Iris pigment epithelial cell (primary cell): Measurements from ENCODE around the gene VSTM2L.
"Not testable (repeated sequence)": the region's sequence is repeated elsewhere in the genome, so short reads cannot be mapped to it uniquely, and the experiment has no call there.

Source experiments
- DNase-seq: peaks from one replicate; pipeline ENCODE4 v3.0.0-alpha.2; 2011; ENCODE audit warnings: low read depth

Gene VSTM2L

DNA sequence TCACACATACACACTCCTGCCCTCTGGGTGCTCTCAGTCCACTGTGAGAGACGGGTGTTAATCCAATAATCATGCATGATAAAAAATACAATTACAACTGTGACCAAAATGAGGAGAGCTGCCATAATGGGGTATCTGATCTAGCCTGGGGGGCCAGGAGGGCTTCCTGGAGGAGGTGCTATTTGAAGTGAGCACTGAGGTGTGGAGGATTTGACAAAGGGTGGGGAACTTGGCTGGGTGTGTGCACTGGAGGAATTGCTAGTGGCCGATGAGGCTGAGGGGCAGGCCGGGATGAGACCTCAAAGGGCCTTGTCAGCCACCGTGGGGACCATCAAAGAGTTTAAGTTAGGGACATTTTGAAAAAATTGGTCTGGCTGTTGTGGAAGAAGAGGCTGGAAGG is 34.8 kb downstream of the VSTM2L start:
- no peak for DNase-seq

DNA sequence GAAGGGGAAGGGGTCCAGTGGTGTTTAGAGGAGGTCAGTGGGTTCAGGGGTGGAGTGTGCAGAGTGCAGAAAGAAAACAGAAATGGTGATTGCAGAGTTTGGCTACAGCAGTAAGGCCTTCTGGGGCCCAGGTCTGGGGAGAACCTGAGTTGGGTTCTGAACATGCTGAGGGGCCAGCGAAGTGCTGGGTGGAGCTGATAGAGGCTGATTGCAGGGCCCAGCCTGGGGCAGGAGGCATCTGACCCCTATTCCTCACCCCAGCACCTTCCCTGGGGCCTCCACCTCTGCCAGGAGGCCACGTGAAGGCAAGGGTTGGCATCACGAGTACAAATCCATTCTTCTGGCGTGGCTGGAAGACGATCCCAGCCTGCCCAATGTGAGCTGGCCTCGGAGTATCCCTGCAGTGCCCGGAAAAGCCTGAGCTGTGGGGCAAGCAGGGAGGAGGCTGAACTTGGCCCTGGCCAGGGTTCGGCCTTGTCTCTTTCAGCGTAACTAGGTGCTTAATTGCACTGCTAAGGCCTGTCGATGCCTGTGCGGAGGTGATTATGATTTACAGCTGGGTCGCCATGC is 35.3 kb downstream of the VSTM2L start:
- no peak for DNase-seq

DNA sequence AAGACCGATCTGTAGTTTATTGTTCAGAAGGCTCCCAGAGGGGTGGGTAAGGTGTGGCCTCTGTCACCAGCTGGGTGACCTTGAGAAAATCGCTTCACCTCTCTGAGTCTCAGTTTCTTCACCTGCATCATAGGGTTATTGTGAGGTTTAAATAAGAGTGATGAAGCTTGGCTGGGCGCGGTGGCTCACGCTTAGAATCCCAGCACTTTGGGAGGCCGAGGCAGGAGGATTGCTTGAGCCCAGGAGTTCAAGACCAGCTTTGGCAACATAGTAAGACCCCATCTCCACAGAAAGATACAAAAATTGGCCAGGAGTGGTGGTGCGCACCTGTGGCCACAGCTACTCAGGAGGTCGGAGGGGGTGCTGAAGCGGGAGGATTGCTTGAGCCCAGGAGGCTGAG is 36.0 kb downstream of the VSTM2L start:
- DNase-seq: no peak

DNA sequence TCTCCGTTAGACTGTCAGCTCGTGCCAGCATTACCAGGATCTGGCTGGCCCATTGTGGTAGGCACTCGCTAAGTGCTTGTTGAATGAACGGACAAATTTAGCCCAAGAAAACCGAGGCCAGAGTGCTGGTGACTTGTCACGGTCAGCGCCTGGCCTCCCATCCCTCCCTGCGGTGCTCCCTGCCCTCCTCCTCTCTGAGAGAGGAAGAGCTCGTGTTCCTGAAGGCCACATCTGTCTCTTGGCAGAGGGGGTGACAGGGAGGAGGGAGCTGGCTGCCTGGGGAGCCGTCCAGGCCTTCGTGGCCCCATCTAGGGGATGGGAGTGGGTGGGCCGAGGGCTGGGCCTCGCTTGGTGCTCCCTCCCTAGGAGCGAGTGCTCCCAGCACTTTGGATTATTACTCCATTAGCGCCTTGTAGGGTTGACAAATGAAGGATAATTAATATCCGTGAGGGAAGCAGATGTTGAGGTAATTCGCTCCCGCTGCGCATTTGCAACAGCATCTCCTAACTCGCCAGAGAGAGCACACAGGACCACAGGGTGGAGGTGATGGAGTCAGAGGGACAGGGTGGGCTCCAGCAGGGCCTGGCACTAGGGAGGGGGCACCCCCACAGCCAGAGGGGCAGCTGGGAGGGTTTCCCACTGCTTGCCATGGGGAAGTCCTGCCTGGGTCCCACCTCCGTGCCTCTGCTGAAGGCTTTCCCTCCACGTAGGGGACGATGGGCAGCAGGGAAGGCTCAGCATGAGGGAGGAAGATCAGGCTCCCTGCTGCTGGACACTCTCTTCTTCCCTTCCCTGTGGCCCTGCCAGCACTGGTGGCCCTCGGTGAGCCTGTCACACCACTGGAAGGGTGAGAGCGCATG is 37.0 kb downstream of the VSTM2L start:
- no peak for DNase-seq

DNA sequence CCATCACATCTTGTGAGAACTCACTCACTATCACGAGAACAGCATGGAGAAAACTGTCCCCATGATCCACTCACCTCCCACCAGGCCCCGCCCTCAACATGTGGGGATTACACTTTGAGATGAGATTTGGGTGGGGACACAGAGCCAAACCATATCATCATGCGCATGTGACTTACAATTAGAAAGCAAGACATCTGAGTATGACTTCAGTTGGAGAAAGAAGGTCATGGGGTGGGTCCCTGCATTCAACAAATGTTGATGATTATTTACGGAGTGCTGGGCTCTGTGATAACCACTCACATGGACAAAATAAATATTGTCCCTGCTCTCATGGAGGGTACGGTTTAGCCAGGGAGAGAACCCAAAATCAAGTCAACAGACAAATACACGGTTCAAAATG is 37.9 kb downstream of the VSTM2L start:
- DNase-seq: no peak

DNA sequence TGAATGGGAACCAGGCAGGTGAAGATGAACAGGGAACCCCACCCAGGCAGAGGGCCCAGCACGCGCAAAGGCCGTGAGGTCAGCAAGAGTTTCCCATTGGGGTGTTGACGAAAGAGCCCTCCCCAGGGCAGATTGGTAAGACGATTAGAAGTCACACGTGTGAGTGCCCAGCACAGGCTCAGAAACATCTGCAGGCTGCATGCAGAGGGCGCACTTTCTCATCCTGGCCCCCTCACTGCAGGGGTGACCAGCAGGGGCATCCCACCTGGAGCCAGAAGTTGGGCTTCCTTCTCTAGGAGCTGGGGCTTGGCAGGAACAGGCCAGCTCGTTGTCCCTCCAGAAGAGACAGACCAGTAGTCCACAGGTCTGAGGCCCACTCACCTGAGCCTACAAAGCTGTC is 38.4 kb downstream of the VSTM2L start:
- DNase-seq: no peak

DNA sequence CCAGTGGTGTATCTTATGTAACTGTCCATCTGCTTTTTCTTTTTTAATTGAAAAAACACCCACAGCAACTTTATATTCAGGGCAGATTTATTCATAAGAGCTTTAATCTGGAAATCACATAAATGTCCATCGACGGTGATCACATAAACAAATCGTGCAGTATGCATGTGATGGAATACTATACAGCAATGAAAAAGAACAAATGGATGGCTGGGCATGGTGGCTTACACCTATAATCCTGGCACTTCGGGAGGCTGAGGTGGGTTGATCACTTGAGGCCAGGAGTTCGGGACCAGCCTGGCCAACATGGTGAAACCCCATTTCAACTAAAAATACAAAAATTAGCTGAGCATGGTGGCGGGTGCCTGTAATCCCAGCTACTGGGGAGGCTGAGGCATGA is 39.1 kb downstream of the VSTM2L start:
- DNase-seq: no peak

DNA sequence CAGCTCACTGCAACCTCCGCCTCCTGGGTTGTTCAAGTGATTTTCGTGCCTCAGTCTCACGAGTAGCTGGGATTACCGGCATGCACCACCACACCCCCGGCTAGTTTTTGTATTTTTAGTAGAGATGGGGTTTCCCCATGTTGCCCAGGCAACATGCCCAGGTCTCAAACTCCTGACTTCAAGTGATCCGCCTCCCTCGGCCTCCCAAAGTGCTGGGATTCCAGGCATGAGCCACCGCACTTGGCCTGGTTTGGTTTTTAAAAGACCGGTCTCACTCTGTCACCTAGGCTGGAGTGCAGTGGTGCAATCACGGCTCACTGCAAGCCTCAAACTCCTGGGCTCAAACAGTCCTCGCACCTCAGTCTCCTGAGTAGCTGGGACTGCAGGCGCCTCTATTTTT is 40.1 kb downstream of the VSTM2L start:
- no peak for DNase-seq

DNA sequence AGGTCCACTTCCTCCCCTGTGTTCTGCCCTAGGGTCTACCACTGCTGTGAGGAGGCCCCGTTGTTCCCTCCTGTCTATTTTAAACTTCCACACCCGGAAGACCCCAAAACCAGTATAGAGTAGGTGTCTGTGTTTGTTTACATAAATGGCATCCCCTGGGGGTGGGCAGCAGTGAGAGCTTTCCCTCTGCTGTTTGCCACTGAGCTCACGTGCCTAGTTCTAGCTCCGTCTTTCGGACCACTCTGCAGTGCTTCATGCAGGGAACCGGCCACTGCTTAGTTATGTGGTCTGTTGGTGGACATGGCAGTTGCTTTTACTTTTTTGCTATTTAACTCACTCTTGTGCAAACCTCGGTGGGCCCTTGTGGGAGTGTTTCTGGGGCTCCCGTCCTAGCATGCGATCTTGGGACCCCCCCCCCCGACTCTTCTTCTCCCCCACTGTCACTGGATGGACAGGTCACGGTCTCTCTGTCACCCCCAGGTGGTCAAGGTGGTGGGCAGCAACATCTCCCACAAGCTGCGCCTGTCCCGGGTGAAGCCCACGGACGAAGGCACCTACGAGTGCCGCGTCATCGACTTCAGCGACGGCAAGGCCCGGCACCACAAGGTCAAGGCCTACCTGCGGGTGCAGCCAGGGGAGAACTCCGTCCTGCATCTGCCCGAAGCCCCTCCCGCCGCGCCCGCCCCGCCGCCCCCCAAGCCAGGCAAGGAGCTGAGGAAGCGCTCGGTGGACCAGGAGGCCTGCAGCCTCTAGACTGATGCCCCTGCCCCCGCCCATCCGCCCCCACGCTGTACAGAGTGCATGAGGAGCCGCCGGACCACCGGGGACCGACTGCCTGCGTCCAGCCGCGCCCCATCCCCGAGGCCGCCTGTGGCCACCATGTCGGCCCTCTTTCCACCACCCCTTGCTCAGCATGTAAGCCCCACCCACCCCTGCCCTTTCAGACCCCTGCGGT is 40.9 kb downstream of the VSTM2L start:
- DNase-seq: no peak

DNA sequence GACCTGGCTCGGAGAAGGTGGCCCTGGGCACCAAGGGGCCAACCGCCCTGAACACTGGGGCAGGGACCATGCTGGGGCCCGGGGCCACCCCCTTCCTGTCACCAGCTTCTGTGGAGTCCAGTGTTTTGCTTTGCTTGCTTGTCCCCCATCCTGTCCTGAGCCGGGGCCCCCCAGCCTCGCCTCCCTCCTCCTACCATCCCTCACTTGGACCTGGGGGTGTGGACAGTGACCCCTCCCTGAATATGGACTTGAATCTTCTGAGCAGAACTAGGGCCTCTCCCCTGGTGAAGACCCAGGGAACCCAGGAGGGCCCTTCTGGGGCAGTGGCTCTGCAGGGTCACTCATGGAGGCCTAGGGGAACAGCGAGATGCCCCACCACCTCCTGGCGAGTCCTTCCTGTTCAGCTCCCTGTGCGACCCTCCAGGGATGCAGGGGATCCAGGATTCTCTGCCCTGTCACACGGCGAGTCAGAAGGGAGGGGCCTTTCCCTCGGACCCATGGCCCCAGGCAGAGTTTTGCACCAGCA is 41.6 kb downstream of the VSTM2L start:
- no peak for DNase-seq

DNA sequence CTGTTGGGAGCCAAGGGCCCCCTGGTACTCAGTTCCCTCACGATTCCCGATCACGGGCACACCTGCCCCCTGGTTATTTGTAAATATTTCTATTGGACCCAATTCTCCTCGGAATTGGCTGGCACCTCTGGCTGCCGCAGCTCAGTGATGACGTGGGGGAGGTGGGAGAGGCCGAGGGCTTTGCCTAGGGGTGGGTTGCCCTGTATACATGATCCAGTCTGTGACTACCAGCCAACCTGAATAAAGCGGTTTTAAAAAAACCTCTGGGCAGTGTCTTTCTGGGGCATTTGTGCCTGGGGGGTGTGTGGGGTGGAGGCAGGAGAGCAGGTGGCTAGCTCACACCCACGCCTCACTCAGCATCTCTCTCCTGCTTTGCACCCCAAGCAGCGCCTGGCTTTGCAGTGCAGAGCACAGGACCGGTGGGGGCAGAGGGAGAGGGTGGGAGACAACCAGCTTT is 42.2 kb downstream of the VSTM2L start:
- DNase-seq: no peak

DNA sequence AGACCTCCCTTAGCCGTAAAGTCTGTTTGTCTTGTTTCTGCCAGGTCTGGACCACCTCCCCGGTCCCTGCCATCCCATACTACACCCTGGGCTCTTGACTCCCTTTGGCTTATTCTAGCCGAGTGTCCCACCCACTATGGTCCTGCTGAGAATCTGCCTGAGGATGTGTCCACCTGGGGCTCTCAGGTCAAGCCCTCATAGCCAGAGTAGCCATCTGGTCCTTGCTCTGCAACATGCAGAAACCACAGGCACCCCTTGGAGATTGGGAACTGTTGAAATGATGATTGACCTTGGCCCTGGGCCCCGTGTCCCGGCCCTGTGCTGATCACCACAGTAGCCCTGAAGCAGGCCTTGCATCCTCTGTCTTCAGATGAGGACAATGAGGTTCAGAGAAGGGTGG is 44.0 kb downstream of the VSTM2L start:
- no peak for DNase-seq

DNA sequence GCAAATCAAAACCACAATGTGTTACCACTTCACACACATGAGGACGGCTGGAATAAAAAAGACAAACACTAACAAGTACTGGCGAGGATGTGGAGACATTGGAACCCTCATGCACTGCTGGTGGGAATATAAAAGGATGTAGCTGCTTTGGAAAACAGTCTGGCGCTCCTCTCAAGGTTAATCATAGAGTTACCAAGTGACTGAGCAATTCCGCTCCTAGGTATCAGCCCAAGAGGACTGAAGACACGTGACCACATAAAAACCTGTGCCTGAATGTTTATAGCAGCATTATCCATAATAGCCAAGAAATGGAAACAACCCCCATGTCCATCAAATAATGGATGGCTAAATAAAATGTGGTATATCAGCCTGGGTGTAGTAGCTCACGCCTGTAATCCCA is 45.0 kb downstream of the VSTM2L start:
- DNase-seq: no peak

DNA sequence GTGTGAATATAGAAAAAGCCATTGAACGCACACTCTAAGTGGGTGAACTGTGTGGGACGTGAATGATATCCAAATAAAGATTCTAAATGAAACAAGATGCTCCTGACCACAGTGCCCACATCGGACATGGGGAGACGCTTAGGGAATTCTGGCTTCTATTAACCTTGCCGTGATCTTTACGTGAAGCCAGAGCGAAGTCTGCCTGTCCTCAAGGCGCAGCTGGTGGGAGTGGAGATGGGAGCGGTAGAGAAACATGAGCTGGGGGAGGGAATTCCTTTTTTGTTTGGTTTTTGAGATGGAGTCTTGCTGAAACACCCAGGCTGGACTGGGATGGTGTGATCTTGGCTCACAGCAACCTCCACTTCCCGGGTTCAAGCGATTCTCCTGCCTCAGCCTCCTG is 46.0 kb downstream of the VSTM2L start:
- no peak for DNase-seq

DNA sequence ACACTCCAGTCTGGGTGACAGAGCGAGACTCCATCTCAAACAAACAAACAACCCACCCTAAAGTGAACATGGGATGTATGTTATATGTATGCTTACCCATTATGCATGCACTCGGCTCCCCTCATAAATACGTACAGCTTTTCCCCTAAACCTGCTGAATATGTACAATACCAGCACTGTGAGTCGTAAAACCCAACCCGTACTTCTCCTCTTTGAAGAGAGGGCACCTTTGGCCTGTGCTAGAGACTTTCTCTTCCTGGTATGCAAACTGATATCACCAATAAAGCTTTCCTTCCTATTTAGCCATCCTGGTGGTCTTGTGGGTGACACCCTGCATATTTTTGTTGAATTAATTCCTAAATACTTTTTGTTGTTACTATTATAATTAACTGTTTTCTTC is 51.3 kb downstream of the VSTM2L start:
- no peak for DNase-seq

DNA sequence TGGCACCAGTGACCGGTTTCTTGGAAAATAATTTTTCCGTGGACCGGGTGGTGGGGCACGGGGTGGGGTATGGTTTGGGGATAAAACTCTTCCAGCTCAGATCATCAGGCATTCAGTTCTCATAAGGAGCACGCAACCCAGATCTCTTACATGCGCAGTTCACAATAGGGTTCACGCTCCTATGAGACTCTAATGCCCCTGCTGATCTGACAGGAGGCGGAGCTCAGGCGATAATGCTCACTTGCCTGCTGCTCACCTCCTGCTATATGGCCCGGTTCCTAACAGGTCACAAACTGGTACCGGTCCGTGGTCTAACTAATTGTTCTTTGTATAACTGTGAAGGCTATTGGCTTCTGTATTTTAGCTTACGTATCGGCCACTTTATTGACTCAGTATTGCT is 51.7 kb downstream of the VSTM2L start:
- DNase-seq: no peak

DNA sequence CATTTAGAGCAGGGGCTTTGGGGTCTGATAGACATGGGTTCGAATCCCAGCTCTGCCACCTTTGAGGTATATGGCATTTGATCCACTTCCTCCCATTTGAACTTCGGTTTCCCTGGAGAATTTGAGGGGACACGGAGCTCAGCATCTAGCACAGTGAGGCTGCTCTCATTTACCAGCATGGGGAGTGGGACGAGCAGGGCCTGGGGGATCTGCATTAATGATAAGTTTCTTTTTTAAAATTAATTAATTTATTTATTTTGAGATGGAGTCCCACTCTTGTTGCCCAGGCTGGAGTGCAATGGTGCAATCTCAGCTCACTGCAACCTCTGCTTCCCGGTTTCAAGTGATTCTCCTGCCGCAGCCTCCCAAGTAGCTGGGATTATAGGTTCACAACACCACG is 52.6 kb downstream of the VSTM2L start:
- no peak for DNase-seq

DNA sequence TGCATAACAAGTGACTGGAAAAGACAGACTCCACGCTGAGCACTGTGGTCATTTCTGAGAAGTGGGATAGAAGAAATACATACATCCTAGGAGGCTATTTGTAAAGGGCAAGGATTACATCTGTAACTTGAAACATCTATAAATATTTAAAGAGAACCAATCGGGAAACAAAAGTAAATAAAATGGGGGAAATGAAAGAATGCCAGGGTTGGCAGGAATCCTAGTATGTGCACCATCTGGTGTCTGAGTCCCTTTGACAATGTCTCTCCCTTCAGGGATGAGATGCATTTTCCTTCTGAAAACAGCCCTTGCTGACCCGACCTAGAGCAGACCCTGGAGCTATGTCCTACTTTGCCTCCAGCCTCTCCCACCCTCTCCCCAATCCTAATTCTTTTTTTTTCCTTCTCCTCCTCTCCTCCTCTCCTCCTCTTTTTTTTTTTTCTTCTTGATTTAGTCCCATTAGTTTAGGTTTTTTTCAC is 53.2 kb downstream of the VSTM2L start:
- peak; percentile 18 for DNase-seq

DNA sequence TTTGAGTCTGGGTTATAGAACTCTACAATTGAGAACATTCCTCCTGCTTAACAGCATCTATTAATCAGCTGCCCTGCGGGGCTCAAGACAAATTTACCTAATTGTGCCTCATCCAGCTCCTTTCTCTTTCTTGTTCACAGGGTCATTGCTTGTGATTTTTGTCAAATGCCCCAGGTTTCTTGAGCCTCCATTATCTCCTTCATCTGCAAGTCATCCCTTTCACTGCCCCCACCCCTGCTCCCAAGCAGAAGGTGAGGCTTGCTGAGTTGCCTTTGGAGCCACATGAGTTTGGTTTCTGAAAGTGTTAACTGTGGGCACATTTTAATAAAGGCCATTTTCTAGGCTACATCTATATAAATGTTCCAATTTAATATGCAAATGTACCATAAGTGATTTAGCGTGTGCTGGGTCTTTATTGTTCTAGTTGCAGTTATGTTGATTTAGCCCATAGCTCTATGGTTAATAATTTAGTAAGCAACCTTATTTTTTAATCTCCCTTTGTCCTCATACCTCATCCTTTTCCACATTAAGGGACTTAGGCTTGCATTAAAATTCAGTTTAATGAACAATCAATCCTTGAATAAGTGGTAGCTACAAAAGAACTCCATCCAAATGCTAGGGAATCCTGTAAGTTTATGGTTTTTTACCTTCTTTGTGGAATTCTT is 56.1 kb downstream of the VSTM2L start:
- no peak for DNase-seq

DNA sequence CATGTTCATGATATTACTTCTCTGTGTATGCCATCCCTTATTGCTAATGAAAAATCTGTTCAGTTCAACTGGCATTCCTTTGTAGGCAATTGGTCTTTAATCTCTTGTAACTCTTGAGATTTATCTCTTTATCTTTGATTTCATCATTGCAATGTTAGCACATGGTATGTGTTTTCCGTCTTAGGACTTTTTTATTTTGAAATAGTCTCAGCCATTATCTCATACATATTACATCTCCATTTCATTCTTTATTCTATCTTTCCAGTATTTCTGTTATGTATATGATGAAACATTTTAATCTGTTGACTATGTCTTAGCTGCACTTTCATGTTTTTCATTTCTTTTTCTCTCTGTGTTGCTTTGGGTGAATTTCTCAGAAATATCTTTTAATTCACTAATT is 58.1 kb downstream of the VSTM2L start:
- DNase-seq: peak; percentile 25

DNA sequence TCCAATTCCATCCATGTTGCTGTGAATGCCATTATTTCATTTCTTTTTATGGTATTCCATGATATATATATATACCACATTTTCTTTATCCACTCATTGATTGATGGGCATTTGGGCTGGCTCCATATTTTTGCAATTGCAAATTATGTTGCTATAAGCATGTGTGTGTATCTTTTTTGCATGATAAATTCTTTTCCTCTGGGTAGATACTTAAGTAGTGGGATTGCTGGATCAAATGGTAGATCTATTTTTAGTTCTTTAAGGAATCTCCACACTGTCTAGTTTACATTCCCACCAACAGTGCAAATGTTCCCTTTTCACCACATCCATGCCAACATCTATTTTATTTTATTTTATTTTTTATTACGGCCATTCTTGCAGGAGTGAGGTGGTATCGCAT is 60.6 kb downstream of the VSTM2L start:
- DNase-seq: not testable (repeated sequence)
